ENCODE measurements around the gene GNAO1. TPM values are rescaled to one million over a fixed set of nuclear protein-coding genes. Genes with fewer than 3 reads are reported as not detected.

Gene GNAO1
- total RNA-seq, 1 experiment from 2014 or later: not detected

- Mint-ChIP-seq H3K27ac (ENCODE audit: unreplicated experiment) (no peak overlapping the region), H3K36me3 (ENCODE audit: insufficient read depth, unreplicated experiment) (peaks cover 18% of the 10 kb centered on the region), H3K4me1 (ENCODE audit: low read depth, unreplicated experiment) (peaks cover 6% of the 10 kb centered on the region), H3K4me3 (ENCODE audit: low read depth, unreplicated experiment) (no peak overlapping the region), H3K9me3 (ENCODE audit: low read depth, unreplicated experiment) (no peaks in the 10 kb centered on the region), H3K27me3 (ENCODE audit: unreplicated experiment) (no peaks in the 10 kb centered on the region)
- TF ChIP-seq CTCF (IDR thresholded peaks at IDR 0.05; ENCODE audit: unreplicated experiment): no peak
- CTCF ChIA-PET: interaction anchor here (0.7 to 1.5 kb wide), 2 partner anchors 51 to 56 kb away, joined by 4 to 7 read pairs; partner anchors contain the start of genes NUDT21 and OGFOD1
- no peak for DNase-seq
- no TSS peak for BruUV-seq (replicated peaks)
- intact Hi-C loops (cut with micrococcal nuclease; ENCODE audit: unreplicated experiment): no loop called here
Measured at GRCh38 chr16:56400458-56400857, 209.2 kb downstream of the GNAO1 start.

- no TSS peak for BruUV-seq (replicated peaks)
- intact Hi-C loops (cut with micrococcal nuclease; ENCODE audit: unreplicated experiment): no loop called here
- no peaks in the 10 kb centered on the region for H3K27me3 Mint-ChIP-seq (ENCODE audit: unreplicated experiment)
- no peaks in the 10 kb centered on the region for H3K9me3 Mint-ChIP-seq (ENCODE audit: low read depth, unreplicated experiment)
- DNase-seq: peak; percentile 39
- TF ChIP-seq CTCF (IDR thresholded peaks at IDR 0.05; ENCODE audit: unreplicated experiment): peak; percentile 58
- H3K36me3 Mint-ChIP-seq (ENCODE audit: insufficient read depth, unreplicated experiment): peaks cover 23% of the 10 kb centered on the region
- CTCF ChIA-PET: interaction anchor here (1.5 kb wide), 1 partner anchor 50 kb away, joined by 4 read pairs; the partner anchor contains the start of genes NUDT21 and OGFOD1
- no peak overlapping the region for H3K27ac Mint-ChIP-seq (ENCODE audit: unreplicated experiment)
- peaks cover 6% of the 10 kb centered on the region for H3K4me1 Mint-ChIP-seq (ENCODE audit: low read depth, unreplicated experiment)
- no peak overlapping the region for H3K4me3 Mint-ChIP-seq (ENCODE audit: low read depth, unreplicated experiment)
Measured at GRCh38 chr16:56401482-56401881, 210.2 kb downstream of the GNAO1 start.

GRCh38 chr16:56405977-56406672 lies 214.8 kb downstream of the GNAO1 start:
- BruUV-seq (replicated peaks): no TSS peak
- DNase-seq: no peak
- Mint-ChIP-seq H3K4me1 (ENCODE audit: low read depth, unreplicated experiment) (peaks cover 18% of the 10 kb centered on the region), H3K4me3 (ENCODE audit: low read depth, unreplicated experiment) (no peak overlapping the region), H3K27ac (ENCODE audit: unreplicated experiment) (peak overlapping the region; percentile 63), H3K36me3 (ENCODE audit: insufficient read depth, unreplicated experiment) (peaks cover 38% of the 10 kb centered on the region), H3K9me3 (ENCODE audit: low read depth, unreplicated experiment) (no peaks in the 10 kb centered on the region), H3K27me3 (ENCODE audit: unreplicated experiment) (no peaks in the 10 kb centered on the region)
- CTCF ChIA-PET: interaction anchor here (0.7 kb wide), 1 partner anchor 1084 kb away, joined by 3 read pairs; no protein-coding TSS in a partner anchor
- TF ChIP-seq CTCF (IDR thresholded peaks at IDR 0.05; ENCODE audit: unreplicated experiment): no peak
- intact Hi-C loops (cut with micrococcal nuclease; ENCODE audit: unreplicated experiment): loop anchor here (5.0 kb wide), 1 partner anchor 41 kb away; no protein-coding TSS in a partner anchor

Small RNA genes within 50 kb of the gene (microRNA-seq; reads per million reads assigned to microRNA genes)
- gene MIR3935: not detected

Other genes with a start within 250 kb of the GNAO1 start
- gene AMFR, start 234.1 kb downstream of the GNAO1 start, total RNA-seq (2022): 108 and 116 TPM in 2 replicates